Measurements from ENCODE around the gene THSD7A.

- no peak for TF ChIP-seq CTCF (IDR thresholded peaks at IDR 0.05; ENCODE audit: poor library complexity)
- TF ChIP-seq EZH2phosphoT487 (IDR thresholded peaks at IDR 0.05; ENCODE audit: low read depth, severe bottlenecking, unreplicated experiment), result no peak
- TF ChIP-seq EZH2 (IDR thresholded peaks at IDR 0.05; ENCODE audit: borderline replicate concordance), result no peak
Observed at GRCh38 chr7:11591943-11592342, 240.1 kb downstream of the THSD7A start.

All from hepatocyte (in vitro differentiated cells).